Measurements from ENCODE around the gene ZFYVE1.
A peak's percentile ranks its signal among the peaks of the same experiment; 100 is the strongest.
"Not testable (repeated sequence)": the region's sequence is repeated elsewhere in the genome, so short reads cannot be mapped to it uniquely, and the experiment has no call there.

The ZFYVE1 gene

GRCh38 chr14:72957213-72957612, 69.7 kb downstream of the ZFYVE1 start:
- DNase-seq, result no peak

DNA sequence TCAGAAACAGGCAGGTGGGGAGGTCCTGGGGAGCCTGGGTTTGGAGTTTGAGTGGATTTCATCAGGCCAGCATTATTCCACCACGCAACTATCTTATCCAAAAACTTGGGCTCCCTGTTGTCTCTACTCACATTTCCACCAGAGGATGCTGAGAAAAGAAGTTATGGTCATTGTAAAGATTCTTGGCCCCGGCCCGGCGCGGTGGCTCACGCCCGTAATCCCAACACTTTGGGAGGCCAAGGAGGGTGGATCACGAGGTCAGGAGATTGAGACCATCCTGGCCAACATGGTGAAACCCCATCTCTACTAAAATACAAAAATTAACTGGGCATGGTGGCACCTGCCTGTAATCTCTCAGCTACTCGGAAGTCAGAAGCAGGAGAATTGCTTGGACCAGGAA, 70.2 kb downstream of the ZFYVE1 start:
- not testable (repeated sequence) for DNase-seq

- DNase-seq, result no peak
Observed at GRCh38 chr14:72952171-72952570, 74.7 kb downstream of the ZFYVE1 start.

- DNase-seq, result peak; percentile 63
Observed at GRCh38 chr14:72948481-72949138, 78.3 kb downstream of the ZFYVE1 start.

DNA sequence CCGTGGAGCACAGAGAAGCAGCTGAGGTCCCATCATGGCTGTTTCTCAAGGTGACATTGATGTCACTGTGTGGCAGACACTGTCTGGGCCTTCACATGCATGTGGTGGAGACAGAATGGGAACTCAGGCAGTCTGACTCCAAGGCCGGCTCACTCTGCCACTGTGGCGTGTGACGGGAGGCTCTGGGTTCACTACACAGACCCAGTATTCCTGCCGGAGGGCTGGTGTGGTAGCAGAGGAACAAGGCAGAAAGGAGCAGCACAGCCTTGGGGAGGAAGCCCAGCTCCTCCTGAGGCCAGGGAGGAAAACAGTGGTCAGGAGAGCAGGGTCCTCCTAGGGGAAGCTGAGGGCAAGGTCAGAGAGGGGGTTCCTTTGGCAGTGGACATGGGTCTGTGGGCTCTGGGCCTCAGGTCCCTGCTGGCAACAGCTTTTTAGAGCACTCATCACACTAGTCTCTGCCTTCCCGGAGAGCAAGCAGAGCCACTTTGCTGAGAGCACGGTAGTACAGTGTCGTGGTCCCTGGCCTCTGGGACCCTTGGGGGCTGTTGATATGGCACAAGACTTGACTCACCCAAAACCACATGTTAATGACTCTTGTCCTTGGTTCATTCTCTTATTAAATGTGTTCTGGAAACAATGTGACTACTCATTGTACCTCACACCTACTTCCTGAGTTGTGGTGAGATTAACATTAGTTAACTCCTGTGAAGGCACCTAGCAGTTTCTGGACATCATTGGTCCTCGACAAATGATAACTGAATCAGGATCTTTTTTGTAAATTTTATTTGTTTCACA, 79.3 kb downstream of the ZFYVE1 start:
- DNase-seq, result no peak

DNA sequence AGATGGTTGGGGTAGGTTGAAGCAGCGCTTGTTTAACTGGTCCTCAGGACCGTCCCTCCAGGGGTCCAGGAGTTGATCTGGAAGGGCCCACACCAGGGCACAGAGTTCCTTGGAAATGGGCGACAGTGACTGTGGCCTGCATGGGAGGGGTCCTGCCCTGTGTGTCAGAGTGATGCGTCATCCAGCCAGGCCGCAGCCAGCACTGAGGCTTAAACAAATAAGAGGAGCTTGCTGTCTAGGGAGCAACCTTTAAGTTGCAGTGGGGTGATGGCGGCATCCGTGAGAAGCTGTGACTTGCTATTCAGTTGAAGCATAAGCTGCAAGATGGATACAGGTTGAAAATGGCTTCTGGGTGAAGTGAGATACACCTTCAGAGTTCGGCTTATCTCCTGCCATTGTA, 80.4 kb downstream of the ZFYVE1 start:
- DNase-seq, result no peak

DNA sequence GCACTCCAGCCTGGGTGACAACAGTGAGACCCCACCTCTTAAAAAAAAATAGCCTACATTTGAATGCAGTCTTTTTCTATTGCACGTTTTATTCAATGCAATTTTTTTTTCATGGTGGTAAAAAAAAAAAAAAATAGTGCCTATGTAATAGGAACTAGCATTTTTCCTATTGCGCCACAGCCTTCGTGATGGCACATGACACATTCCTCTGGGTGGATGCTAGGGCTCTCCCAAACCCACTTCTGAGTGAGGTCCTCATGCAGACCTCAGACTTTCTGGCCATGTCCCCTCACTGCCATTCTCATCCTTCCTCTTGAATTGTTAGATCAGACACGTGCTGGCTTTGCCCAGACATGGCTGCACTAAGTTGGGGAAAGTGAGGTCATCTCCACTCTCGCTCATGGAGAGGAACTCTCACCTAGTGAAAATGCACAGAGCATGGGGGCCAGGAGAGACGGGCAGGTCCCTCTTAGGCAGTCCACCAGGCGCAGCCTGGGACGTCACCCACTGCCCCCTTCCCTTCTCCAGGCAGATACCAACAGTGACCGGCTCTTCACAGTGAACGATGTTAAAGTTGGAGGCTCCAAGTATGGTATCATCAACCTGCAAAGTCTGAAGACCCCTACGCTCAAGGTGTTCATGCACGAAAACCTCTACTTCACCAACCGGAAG, 81.4 kb downstream of the ZFYVE1 start:
- DNase-seq, result no peak

GRCh38 chr14:72943876-72944430, 83.0 kb downstream of the ZFYVE1 start:
- DNase-seq, result no peak

- no peak for DNase-seq
Observed at GRCh38 chr14:72942934-72943333, 84.0 kb downstream of the ZFYVE1 start.

GRCh38 chr14:72941286-72941985, 85.5 kb downstream of the ZFYVE1 start:
- DNase-seq, result no peak

GRCh38 chr14:72939630-72940029, 87.3 kb downstream of the ZFYVE1 start:
- no peak for DNase-seq

DNA sequence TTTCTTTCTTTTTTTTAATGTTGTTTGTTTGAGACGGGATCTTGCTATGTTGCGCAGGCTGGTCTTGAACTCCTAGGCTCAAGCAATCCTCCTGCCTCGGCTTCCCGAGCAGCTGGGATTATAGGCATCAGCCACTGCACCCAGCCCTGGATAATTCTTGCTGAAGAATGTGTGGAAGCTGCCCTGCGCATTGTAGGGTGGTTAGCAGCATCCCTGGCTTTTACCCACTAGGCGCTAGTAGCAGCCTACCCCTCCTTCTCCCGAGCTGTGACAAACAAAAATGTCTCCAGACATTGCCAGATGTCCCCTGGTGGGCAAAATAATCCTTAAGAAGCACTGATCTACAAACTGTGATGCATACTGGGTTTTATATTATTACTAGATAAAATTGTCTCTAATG, 94.0 kb downstream of the ZFYVE1 start:
- no peak for DNase-seq

DNA sequence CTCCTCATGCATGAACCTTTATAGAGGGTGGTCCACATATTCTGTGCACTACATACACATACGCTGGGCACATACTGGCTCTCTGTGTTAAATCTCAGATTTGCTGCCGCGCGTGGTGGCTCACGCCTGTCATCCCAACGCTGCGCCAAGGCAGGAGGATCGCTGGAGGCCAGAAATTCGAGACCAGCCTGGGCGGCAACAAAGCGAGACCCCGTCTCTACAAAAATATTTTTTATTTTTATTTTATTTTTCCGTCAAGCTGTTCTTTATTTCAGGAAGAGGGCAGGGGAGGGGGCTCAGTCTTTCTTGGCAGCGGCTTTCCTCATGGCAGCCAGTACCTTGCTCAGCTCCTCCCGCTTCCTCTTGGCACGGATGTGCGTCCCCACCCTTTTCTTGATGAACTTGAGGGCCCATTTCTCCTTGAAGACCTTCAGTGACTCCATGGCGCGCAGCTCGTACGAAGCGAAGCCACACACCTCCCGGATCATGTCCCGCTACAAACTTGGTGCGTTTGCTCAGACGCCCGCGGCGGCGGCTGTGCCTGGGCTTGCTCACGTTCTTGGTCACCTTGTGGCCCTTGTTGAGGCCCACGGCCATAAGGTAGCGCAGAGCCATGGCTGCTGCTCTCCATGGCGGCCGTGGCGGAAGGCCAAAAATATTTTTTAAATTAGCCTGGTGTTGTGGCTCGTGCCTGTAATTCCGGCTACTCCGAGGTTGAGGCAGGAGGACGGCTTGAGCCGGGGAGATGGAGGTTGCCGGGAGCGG, 97.4 kb downstream of the ZFYVE1 start:
- DNase-seq, result no peak

DNA sequence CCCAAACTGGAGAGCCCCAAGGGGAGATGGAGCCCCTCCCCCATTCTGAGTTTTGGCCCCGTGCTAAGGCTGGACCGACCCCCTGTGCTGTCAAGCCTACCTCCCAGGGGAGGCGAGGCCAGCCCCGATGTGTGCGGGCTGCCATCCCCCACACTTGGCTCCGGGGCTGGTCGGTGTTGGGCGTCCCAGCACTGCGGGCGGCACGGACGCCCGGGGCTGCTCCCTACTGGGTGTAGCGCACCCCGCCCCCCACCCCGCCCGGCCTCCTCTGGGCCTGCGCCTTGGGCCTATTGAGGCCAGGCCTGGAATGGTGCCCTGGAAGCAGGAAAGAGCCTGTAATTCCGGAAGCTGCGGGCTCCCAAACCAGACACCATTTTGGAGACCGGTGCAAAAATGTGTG, 98.0 kb downstream of the ZFYVE1 start:
- DNase-seq, result no peak

DNA sequence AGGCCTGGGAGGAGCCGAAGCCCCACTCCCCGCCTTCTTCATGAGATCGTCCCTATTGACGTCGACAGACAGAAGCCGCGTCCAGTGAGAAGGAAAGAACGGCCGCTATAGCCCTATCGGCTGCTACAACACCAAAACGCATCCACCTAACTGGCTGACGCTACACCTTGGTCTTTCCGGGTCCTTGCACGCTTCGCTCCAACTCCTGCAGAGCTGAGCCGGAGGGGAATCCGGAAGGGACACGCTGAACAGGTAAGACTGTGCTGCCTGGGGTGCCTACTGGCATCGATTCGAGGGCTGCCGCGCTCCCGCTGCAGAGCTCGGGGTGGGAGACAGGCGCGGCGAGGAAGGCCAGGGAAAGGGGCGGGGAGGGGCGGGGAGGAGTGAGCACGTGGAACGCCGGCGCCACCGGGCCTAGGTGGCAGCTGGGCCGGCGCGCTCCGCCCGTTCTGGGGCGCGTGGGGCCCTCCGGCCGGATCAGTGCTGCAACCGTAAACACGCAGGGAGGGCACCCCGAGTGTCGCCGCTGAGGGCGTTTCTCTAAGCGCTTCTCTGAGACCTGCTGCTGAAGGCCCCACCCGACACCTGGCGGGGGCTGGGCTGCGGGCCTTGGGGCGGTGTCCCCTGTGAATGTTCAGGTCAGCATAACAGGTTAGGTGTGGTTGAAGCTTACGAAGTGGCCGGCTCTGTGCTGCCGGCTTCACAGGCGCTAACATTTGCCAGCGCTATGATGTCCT, 100.4 kb downstream of the ZFYVE1 start, which contains the start of gene DCAF4:
TSS of gene DCAF4 (plus strand) at position 173 of the 737 bp plus-strand sequence. CDS start 11,515 bp downstream, outside the sequence.
- DNase-seq, result peak; percentile 91

DNA sequence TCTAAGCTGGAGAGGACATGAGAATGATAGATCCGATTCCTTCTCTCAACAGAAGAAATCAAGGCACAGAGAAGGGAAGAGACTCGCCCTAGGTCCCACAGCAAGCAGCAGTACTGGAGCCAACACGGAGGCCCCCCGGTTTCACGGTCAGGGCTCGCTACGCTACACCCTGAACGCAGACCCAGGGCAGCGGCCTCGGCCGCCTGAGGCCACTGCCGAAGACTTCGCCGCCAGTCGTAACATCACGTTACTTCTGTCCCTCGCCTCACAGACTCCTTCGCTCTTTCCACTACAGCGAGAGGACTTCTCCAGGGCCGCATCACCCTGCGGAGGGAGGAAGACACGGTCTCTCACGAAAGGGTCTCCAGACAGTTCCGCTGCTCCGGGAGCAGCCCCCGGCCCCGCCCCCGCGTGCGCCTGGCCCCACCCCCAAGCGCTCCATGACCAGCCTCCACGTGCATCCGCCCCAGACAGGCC, 101.1 kb downstream of the ZFYVE1 start:
- DNase-seq, result no peak

DNA sequence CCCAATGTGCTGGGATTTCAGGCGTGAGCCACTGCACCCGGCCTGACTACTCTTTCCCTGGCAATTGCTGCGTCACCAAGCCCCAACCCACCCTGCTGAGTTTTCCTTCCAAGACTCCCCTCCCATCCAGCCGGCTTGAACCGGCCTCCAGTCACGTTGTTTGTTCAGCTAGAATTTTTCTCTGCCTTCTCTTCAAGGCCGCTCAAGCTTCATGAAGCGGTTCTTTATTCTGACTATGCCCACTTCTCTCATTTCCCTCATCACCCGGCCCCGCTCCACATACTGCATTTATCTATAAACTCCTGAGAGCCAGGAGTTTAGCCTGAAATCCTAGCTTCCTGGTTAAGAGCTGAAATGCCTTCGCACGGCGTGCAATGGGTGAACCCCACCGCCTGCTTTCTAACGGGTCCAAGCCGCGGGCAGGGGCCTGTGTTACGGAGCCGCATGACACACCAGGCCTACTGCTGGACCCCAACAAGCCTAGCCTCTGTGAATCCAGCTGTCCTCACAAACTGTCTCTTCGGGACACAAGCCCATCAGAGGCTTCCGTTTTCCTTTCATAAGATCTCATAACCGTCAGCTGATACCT, 101.6 kb downstream of the ZFYVE1 start:
- DNase-seq, result no peak

GRCh38 chr14:72924337-72924736, 102.6 kb downstream of the ZFYVE1 start:
- DNase-seq, result no peak

GRCh38 chr14:72921396-72921795, 105.5 kb downstream of the ZFYVE1 start:
- no peak for DNase-seq

- no peak for DNase-seq
Observed at GRCh38 chr14:72920008-72920407, 106.9 kb downstream of the ZFYVE1 start.

Data from activated CD4-positive, alpha-beta T cell treated with anti-CD3 and anti-CD28 coated beads, Interleukin-2, amount 50 U/mL, for 1 hour (primary cell).